BE2C (cell line): Measurements from ENCODE around the gene ACTR5. TPM values are rescaled to one million over a fixed set of nuclear protein-coding genes. Genes with fewer than 3 reads are reported as not detected.
A peak's percentile ranks its signal among the peaks of the same experiment; 100 is the strongest.

Experiments used
- DNase-seq: peaks from one replicate; pipeline ENCODE4 v3.0.0-alpha.2; 2020
- H3K27me3 ChIP-seq: fragments of 250-450 bp; sonication (Bioruptor Pico); 2 replicates; pipeline ENCODE4 v1.5.1; 2020; ENCODE audit warnings: mild to moderate bottlenecking
- H3K36me3 ChIP-seq: fragments of 250-450 bp; sonication (Bioruptor Pico); 2 replicates; pipeline ENCODE4 v1.5.1; 2020; ENCODE audit warnings: mild to moderate bottlenecking
- H3K4me1 ChIP-seq: fragments of 250-450 bp; sonication (Bioruptor Pico); 2 replicates; pipeline ENCODE4 v1.5.1; 2020
- H3K4me3 ChIP-seq: 2 replicates; pipeline ENCODE4 v1.5.1; 2011; ENCODE audit warnings: low read depth, low read length
- H3K9me3 ChIP-seq: fragments of 250-450 bp; sonication (Bioruptor Pico); 2 replicates; pipeline ENCODE4 v1.5.1; 2020
- CTCF ChIP-seq: IDR thresholded peaks from 2 replicates; pipeline ENCODE4 v1.5.1; 2012; ENCODE audit warnings: mild to moderate bottlenecking, low read depth, low read length
- polyA plus RNA-seq: library from polyadenylated mRNA; unstranded; fragments of >200 nt; gene quantifications from one replicate; pipeline ENCODE4 v1.2.1, GENCODE V29; 2012; ENCODE audit warnings: low read depth, missing spikeins; ENCODE audit not compliant: insufficient read length, insufficient read depth

Gene ACTR5
- 29.2 TPM for polyA plus RNA-seq

DNA sequence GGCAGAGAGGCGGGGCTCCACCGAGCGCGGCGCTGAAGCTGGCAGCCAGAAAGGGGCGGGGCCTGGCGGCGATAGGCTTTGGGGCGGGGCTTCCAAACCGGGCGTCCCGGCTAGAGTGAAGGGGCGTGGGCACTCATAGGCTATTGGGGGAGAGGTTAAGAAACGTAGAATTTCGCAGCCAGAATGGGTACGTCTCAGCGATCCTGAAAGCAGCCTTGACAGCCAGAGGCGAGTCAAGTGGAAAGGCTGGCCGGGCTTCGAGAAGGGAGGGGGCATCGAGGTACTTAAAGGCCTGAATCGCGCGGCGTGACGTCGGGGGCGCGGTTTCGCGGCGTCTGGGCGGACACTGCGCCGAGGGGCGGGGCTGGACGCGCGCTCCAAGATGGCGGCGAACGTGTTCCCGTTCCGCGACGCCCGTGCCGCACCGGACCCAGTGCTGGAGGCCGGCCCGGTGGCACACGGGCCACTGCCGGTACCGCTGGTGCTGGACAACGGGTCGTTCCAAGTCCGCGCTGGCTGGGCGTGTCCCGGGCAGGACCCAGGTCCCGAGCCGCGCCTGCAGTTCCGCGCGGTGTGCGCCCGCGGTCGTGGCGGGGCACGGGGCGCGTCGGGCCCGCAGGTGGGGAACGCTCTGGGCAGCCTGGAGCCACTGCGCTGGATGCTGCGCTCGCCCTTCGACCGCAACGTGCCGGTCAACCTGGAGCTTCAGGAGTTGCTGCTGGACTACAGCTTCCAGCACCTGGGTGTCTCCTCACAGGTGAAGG, at the start of gene ACTR5:
Gene ACTR5, plus strand, starts transcription at position 364 of the 764 bp plus-strand sequence. Its CDS starts 19 bp downstream, at position 383.
- DNase-seq = peak; percentile 96
- H3K4me3 ChIP-seq = peak within 1 kb of the TSS; percentile 92
- no peaks in the 10 kb centered on the region for H3K9me3 ChIP-seq
- no peak for TF ChIP-seq CTCF
- H3K27me3 ChIP-seq = no peaks in the 10 kb centered on the region
- H3K4me1 ChIP-seq = peaks cover 6% of the 10 kb centered on the region; the same call in 1 of the 2 replicates
- H3K36me3 ChIP-seq = peaks cover 5% of the 10 kb centered on the region

GRCh38 chr20:38698541-38698940, 49.7 kb upstream of the ACTR5 start:
- no peak overlapping the region for H3K4me3 ChIP-seq
- no peaks in the 10 kb centered on the region for H3K36me3 ChIP-seq
- peaks cover 4% of the 10 kb centered on the region for H3K4me1 ChIP-seq
- H3K27me3 ChIP-seq = peaks cover 100% of the 10 kb centered on the region
- H3K9me3 ChIP-seq = no peaks in the 10 kb centered on the region
- no peak for TF ChIP-seq CTCF
- DNase-seq = no peak

DNA sequence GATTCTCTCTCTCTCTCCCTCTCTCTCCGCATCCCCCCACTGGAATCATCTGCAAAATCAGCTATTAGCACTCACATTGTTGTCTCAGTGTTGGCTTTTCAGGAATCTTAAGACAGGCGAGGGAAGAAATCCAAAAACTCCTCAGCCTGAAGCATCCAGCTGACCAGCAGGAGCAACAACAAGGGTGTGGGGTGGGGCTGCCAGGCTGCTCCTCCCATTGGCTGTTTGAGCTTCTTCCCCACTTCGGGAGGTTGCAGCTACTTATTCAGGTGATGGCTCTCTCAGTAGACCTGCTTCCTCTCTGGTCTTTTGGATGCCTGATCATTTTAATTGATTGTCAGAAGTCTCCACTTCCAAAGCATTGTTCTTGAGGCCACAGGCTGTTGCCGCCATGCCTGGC, 48.1 kb upstream of the ACTR5 start:
- no peaks in the 10 kb centered on the region for H3K4me1 ChIP-seq
- H3K4me3 ChIP-seq = no peak overlapping the region
- no peaks in the 10 kb centered on the region for H3K9me3 ChIP-seq
- no peak for TF ChIP-seq CTCF
- no peak for DNase-seq
- peaks cover 100% of the 10 kb centered on the region for H3K27me3 ChIP-seq
- no peaks in the 10 kb centered on the region for H3K36me3 ChIP-seq

DNA sequence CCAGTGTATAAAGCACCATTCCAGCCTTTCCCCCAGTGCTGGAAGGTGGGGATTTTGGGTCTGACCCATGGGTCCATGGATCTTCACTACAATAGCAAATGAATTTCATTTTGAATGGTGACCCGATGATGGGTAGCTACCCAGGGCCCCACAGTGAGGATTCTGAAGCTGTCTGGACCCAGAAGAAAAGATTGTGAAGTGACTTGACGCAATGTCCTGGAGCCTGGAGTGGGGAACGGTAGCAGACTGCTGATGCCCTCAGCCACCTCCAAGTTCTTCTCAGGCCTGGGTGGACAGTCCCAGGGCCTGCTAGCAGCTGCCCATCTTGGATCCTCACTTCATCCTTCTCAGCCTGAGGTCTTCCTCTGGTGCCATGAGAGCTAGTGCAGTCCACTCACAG, 47.3 kb upstream of the ACTR5 start:
- no peak overlapping the region for H3K4me3 ChIP-seq
- no peaks in the 10 kb centered on the region for H3K36me3 ChIP-seq
- no peaks in the 10 kb centered on the region for H3K9me3 ChIP-seq
- peaks cover 99% of the 10 kb centered on the region for H3K27me3 ChIP-seq
- TF ChIP-seq CTCF = no peak
- no peaks in the 10 kb centered on the region for H3K4me1 ChIP-seq
- no peak for DNase-seq

DNA sequence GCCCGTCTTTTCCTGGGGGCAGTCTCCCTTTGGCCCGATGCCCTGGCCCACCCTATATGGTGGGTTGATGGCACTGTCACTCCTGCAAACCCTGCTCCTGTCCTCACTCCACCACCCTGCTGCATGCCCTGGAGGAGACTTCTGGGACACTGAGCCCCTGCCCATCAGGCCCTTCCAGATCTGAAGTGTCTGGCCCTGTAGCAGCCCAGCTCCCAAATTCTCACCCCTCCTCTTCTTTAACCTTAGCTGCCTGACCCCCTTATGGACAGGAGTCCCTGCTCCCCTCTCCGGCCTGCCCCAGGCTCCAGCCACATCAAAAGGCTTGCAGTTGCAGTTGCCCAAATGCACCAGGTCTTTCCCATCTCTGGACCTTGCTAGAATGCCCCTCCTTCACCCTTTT, 44.7 kb upstream of the ACTR5 start:
- TF ChIP-seq CTCF = no peak
- H3K27me3 ChIP-seq = peaks cover 83% of the 10 kb centered on the region

GRCh38 chr20:38704136-38704535, 44.1 kb upstream of the ACTR5 start:
- Histone ChIP-seq H3K9me3 (no peaks in the 10 kb centered on the region), H3K27me3 (peaks cover 83% of the 10 kb centered on the region), H3K4me1 (peaks cover 6% of the 10 kb centered on the region), H3K36me3 (no peaks in the 10 kb centered on the region), H3K4me3 (no peak overlapping the region)
- no peak for DNase-seq
- no peak for TF ChIP-seq CTCF

More for the DNA sequence above, 44.7 kb upstream of the ACTR5 start:
- Histone ChIP-seq H3K36me3 (no peaks in the 10 kb centered on the region), H3K9me3 (no peaks in the 10 kb centered on the region), H3K4me1 (peaks cover 6% of the 10 kb centered on the region), H3K4me3 (no peak overlapping the region)
- no peak for DNase-seq
